Calu3 (cell line): ENCODE measurements around the gene IRF7. TPM values are rescaled to one million over a fixed set of nuclear protein-coding genes. Genes with fewer than 3 reads are reported as not detected.

Source experiments
- BruUV-seq: library from RNA; stranded (reverse); fragments of 400-500 nt; replicated peaks from 2 replicates; lab custom pipeline; 2021; lab: Mats Ljungman, UMichigan
- CTCF ChIA-PET: fragments of 300-600 bp; sonication (Branson Sonifier 250); formaldehyde crosslinking; loops from one replicate; lab custom pipeline; 2022; ENCODE audit warnings: antibody characterized with exemption; lab: Charles Lee
- DNase-seq: peaks from one replicate; pipeline ENCODE4 v3.0.0; 2022
- H3K27ac Mint-ChIP-seq: one replicate; pipeline ENCODE4 v1.8.0; 2022; ENCODE audit warnings: mixed read lengths; ENCODE audit not compliant: unreplicated experiment
- H3K27me3 Mint-ChIP-seq: one replicate; pipeline ENCODE4 v1.8.0; 2022; ENCODE audit warnings: mixed read lengths; ENCODE audit not compliant: unreplicated experiment
- H3K36me3 Mint-ChIP-seq: one replicate; pipeline ENCODE4 v1.8.0; 2022; ENCODE audit warnings: mild to moderate bottlenecking, moderate library complexity, mixed read lengths; ENCODE audit not compliant: insufficient read depth, unreplicated experiment
- H3K4me1 Mint-ChIP-seq: one replicate; pipeline ENCODE4 v1.8.0; 2022; ENCODE audit warnings: mild to moderate bottlenecking, low read depth, mixed read lengths; ENCODE audit not compliant: unreplicated experiment
- H3K4me3 Mint-ChIP-seq: one replicate; pipeline ENCODE4 v1.8.0; 2022; ENCODE audit warnings: mild to moderate bottlenecking, low read depth, moderate library complexity, mixed read lengths; ENCODE audit not compliant: unreplicated experiment
- H3K9me3 Mint-ChIP-seq: one replicate; pipeline ENCODE4 v1.8.0; 2022; ENCODE audit warnings: low read depth, mixed read lengths; ENCODE audit not compliant: unreplicated experiment
- intact Hi-C: fragments of 100-400 bp; cut with micrococcal nuclease; formaldehyde crosslinking; loops from one replicate; pipeline ENCODE4 v1.10.0; 2022; ENCODE audit not compliant: unreplicated experiment
- total RNA-seq: library from RNA; stranded (reverse); gene quantifications from 2 replicates; pipeline ENCODE4 v1.2.3, GENCODE V29; 2022
- TF ChIP-seq, protein P1 (sequence below): fragments of 200-600 bp; IDR thresholded peaks from one replicate; pipeline ENCODE4 v1.8.0; 2022; ENCODE audit warnings: antibody characterized with exemption; ENCODE audit not compliant: unreplicated experiment

The IRF7 gene
- total RNA-seq, 1 experiment from 2014 or later: 48.7 TPM

DNA sequence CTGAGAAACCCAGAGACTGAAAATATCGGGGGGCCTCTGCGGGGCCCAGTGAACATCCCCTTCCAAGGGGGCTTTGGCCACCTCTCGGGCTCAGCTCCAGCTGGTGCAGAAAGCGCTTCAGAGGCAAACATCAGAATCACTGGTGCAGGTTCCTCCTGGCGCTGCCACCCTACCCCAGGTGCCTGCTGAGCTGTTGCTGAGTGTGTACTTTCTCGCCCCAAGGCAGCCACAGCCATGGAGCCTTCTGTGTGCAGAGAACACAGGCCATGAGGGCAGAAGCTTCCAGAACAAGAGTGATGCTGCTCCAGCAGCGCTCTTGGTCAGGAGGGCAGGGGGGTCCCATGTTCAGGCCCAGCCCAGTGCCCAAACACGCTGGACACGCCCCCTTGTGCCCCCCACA, 27.6 kb upstream of the IRF7 start:
- no peak for DNase-seq
- no peak overlapping the region for H3K4me3 Mint-ChIP-seq
- no TSS peak for BruUV-seq
- H3K9me3 Mint-ChIP-seq: no peaks in the 10 kb centered on the region
- H3K4me1 Mint-ChIP-seq: no peaks in the 10 kb centered on the region
- TF ChIP-seq, protein P1, sequence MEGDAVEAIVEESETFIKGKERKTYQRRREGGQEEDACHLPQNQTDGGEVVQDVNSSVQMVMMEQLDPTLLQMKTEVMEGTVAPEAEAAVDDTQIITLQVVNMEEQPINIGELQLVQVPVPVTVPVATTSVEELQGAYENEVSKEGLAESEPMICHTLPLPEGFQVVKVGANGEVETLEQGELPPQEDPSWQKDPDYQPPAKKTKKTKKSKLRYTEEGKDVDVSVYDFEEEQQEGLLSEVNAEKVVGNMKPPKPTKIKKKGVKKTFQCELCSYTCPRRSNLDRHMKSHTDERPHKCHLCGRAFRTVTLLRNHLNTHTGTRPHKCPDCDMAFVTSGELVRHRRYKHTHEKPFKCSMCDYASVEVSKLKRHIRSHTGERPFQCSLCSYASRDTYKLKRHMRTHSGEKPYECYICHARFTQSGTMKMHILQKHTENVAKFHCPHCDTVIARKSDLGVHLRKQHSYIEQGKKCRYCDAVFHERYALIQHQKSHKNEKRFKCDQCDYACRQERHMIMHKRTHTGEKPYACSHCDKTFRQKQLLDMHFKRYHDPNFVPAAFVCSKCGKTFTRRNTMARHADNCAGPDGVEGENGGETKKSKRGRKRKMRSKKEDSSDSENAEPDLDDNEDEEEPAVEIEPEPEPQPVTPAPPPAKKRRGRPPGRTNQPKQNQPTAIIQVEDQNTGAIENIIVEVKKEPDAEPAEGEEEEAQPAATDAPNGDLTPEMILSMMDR: no peak
- H3K27me3 Mint-ChIP-seq: no peaks in the 10 kb centered on the region
- CTCF ChIA-PET: no interaction called here
- intact Hi-C loops: no loop called here
- peaks cover 48% of the 10 kb centered on the region for H3K36me3 Mint-ChIP-seq
- H3K27ac Mint-ChIP-seq: no peak overlapping the region

DNA sequence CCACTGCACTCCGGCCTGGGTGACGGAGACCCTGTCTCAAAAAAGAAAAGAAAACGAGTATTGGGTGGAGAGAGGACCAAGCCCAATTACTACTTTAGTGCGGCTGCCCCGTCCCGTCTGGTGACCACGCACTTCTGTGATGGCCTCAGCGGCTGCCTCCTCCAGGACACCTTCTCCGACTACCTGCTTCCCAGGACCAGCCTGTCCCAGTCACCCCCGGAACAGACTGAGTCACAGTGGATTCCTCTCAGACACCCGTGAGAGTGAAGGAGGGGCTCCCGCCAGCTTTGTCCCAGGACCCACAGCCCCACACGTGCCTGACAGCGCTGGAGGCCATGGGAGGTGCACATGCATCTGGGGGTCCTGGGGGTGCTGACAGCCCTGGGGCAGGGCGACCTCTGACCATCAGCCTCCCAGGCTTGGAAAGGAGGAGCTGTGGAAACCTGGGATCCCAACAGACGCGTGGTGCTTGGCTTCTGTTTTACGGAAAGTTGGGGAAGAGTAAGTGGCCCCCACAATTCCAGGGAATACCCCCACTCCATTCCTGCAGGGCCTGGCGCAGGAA, 26.1 kb upstream of the IRF7 start:
- Mint-ChIP-seq H3K27ac (no peak overlapping the region), H3K4me1 (no peaks in the 10 kb centered on the region), H3K27me3 (no peaks in the 10 kb centered on the region), H3K9me3 (no peaks in the 10 kb centered on the region), H3K4me3 (no peak overlapping the region), H3K36me3 (peaks cover 50% of the 10 kb centered on the region)
- no TSS peak for BruUV-seq
- CTCF ChIA-PET: no interaction called here
- DNase-seq: no peak
- TF ChIP-seq, protein P1: no peak
- intact Hi-C loops: no loop called here

DNA sequence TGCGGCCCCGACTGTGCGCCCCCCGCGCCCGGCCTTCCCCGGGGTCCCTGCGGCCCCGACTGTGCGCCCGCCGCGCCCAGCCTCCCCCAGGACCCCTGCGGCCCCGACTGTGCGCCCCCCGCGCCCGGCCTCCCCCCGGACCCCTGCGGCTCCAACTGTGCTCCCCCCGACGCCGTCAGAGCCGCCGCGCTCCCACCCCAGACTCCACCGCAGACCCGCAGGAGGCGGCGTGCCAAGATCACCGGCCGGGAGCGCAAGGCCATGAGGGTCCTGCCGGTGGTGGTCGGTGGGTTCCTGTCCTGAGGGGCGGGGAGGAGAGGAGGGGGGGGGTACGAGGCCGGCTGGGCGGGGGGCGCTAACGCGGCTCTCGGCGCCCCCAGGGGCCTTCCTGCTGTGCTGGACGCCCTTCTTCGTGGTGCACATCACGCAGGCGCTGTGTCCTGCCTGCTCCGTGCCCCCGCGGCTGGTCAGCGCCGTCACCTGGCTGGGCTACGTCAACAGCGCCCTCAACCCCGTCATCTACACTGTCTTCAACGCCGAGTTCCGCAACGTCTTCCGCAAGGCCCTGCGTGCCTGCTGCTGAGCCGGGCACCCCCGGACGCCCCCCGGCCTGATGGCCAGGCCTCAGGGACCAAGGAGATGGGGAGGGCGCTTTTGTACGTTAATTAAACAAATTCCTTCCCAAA, 24.4 kb upstream of the IRF7 start:
- no peak overlapping the region for H3K4me3 Mint-ChIP-seq
- CTCF ChIA-PET: no interaction called here
- intact Hi-C loops: no loop called here
- no TSS peak for BruUV-seq
- no peaks in the 10 kb centered on the region for H3K9me3 Mint-ChIP-seq
- no peak overlapping the region for H3K27ac Mint-ChIP-seq
- H3K4me1 Mint-ChIP-seq: no peaks in the 10 kb centered on the region
- no peak for DNase-seq
- H3K36me3 Mint-ChIP-seq: peaks cover 60% of the 10 kb centered on the region
- H3K27me3 Mint-ChIP-seq: no peaks in the 10 kb centered on the region
- TF ChIP-seq, protein P1: no peak

DNA sequence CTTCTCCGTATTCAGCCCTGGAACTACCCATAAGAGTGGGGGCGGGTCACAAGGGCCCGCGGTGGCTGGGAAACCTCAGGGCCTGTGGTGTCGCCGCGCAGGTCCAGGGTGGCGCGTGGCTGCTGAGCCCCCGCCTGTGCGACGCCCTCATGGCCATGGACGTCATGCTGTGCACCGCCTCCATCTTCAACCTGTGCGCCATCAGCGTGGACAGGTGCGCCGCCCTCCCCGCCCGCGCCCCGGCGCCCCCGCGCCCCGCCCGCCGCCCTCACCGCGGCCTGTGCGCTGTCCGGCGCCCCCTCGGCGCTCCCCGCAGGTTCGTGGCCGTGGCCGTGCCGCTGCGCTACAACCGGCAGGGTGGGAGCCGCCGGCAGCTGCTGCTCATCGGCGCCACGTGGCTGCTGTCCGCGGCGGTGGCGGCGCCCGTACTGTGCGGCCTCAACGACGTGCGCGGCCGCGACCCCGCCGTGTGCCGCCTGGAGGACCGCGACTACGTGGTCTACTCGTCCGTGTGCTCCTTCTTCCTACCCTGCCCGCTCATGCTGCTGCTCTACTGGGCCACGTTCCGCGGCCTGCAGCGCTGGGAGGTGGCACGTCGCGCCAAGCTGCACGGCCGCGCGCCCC, 23.7 kb upstream of the IRF7 start:
- no peak for DNase-seq
- no TSS peak for BruUV-seq
- CTCF ChIA-PET: no interaction called here
- no peak overlapping the region for H3K4me3 Mint-ChIP-seq
- no peaks in the 10 kb centered on the region for H3K4me1 Mint-ChIP-seq
- H3K36me3 Mint-ChIP-seq: peaks cover 54% of the 10 kb centered on the region
- no peak overlapping the region for H3K27ac Mint-ChIP-seq
- TF ChIP-seq, protein P1: no peak
- no peaks in the 10 kb centered on the region for H3K27me3 Mint-ChIP-seq
- H3K9me3 Mint-ChIP-seq: no peaks in the 10 kb centered on the region
- intact Hi-C loops: no loop called here
